ENCODE results near the gene CA5A.
"Not testable (repeated sequence)": the region's sequence is repeated elsewhere in the genome, so short reads cannot be mapped to it uniquely, and the experiment has no call there.

The CA5A gene

DNA sequence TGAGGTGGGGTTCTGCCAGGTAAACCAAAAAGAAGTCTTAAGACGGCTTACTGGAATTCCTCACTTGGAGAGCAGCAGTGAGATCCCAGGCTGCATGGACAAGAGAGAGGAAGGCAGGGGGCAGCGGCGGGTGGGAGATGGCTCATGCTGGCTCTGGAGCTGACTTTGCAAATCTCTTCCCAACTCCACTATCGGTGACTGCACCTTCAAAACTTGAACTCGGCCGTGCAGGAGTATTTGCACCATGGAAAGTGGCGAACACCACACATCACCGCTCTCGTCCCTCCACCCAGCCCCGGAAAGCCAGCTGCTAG is 16.7 kb downstream of the CA5A start:
- DNase-seq = no peak

GRCh38 chr16:87918866-87919680 is 17.3 kb downstream of the CA5A start:
- no peak for DNase-seq

DNA sequence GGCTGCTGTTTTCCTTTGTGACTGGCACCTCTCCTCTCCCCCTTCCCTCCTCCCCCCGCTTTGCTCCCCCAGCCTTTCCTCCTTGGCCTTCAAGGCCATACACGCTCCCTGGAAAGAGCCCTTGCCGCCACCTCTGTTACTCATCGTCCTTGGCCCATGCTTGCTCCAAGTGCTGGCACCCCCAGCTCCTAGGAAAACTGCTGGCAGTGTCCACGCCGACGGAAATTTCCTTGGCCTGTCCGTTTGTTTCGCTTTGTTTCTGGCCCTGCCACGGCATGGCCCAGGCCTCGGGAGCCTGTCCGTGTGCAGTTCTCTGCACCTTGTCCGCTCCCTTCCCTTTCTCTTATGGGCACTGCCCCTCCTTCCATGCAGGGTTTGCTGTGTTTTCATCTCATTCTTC is 18.0 kb downstream of the CA5A start:
- no peak for DNase-seq

- DNase-seq = no peak
Observed at GRCh38 chr16:87917503-87917902, 18.8 kb downstream of the CA5A start.

GRCh38 chr16:87914812-87915211 is 21.5 kb downstream of the CA5A start:
- DNase-seq = no peak

DNA sequence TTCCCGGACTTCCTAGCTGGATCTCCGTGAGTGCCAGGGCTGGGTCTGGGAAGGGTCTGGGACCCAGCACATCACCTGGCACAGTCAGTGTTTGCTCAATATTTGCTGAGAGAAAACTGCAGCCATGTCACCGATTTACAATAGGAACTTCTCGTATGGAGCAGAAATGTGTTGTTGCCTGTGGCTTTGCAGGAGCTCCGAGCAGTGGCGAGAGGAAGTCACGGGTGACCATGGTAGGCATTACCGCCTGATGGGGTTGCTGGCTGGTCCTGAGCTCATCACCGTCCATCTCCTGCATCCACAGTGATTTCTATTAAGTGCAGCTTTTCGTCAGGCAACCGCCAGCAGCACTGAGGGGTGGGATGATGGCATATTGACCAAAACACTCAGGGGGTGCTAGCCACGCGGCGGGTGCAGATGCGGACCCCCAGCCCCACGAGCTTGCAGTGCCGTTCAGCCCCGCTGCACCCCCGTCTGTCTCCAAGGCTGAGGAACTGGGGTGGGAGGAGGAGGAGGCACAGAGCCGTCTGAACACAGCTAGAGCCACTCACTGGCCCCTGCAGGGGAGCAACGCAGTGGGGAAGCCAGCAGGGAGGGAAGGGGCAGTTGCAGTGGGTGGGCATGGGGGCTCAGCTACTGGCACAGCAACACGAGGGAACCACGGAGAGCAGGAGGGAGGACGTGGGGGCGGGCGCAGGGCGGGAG is 22.2 kb downstream of the CA5A start:
- not testable (repeated sequence) for DNase-seq

DNA sequence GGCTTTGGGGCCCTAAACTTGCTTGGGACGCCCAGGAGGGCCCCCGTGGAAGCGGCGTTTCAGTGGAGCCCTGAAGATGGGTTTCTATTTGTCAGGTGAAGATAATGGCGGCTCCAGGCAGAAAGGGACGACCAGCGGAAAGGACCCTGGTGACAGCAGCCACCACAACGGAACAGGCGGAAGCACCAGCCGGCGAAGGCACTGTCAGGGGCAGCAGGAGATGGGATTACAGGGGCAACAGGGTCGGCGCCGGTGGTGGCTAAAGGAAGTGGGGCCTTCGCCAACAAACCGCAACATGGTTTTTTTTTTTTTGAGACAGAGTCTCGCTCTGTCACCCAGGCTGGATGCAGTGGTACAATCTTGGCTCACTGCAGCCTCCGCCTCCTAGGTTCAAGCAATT is 23.6 kb downstream of the CA5A start:
- DNase-seq = not testable (repeated sequence)

GRCh38 chr16:87911106-87911763 is 25.1 kb downstream of the CA5A start:
- not testable (repeated sequence) for DNase-seq

DNA sequence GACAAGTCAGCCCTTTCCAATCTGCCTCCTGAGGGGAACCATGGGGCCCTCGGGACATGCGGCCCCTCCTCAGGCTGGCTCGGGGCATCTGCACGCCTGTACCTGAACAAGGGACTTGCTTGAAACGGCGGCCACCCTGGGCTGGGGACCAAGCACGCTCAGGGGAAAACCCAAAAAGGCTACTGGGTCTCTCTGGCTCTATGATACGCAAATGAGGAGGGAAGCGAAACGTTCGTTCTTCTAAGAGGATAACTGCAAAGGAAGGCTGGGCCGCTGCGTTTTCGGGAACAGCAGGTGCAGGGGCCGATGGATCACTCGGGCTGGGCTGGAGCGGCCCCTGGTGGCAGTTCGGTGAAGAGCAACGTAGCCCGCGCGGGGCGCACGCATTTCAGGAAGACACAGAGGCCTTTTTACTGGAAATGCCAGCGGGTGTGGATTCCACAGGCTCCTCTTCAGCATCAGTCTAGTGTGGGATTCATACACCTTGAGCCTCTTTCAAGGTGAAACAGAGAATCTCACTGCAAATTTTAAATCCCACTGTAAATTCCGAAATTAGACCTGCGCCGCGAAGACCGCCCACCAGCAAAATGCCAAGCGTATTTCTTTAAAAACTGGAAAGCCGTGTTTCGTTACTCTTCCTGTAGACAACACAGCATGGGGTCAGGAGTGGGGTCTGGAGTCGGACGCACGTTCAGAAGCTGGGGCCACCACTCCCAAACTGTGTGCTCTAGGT is 27.0 kb downstream of the CA5A start:
- not testable (repeated sequence) for DNase-seq

GRCh38 chr16:87908101-87908500 is 28.2 kb downstream of the CA5A start:
- DNase-seq = not testable (repeated sequence)

- not testable (repeated sequence) for DNase-seq
Observed at GRCh38 chr16:87905521-87905920, 30.8 kb downstream of the CA5A start.

DNA sequence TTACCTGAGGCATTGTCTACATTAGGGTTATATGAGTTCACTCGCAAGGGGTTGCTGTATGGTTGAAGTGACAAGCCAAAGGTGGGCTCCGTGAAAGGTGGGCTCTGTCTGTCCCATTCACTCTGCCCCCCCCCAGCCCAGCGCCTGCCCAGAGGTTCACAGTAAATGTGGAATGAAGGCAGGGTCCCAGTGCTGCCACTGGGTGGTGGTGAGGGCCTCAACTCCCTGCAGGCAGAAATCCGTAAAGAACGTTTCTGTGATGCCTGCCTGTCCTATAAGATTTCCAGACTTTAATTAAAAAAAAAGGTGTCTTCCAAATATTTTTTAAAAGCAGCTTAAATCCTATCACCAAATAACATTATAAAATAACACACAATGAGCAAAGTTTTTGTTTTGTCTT is 31.4 kb downstream of the CA5A start:
- DNase-seq = not testable (repeated sequence)

- not testable (repeated sequence) for DNase-seq
Observed at GRCh38 chr16:87900489-87900888, 35.8 kb downstream of the CA5A start.

- DNase-seq = no peak
Observed at GRCh38 chr16:87897521-87898505, 38.5 kb downstream of the CA5A start.

DNA sequence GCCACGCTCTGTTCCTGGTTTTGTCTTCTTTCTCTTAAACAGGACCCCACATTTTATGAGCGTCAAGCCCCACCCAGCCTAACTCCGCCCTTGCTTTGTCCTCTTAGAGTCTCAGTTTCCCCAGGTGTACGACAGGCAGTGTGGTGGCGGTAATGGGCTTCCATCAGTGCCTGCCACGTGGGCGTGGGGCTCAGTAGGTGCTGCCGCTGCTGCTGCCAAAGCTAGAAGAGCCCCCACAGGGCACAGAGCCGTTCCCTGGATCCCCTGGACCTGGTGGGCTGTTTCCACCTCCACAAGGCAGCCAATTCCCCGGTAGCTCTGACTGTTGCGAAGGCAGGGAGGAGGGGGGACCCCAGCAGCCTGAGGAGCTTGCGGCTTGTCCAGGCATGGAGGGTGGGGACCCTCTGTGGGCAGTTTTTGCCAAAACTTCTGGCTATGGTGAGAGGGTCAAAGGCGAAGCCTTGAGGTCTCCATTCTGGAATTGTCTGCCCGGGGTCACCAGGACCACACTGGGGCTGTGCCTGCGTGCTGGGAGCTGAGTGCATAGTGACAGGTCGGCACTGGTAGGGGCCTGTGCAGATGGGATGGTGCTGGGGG is 39.3 kb downstream of the CA5A start:
- not testable (repeated sequence) for DNase-seq

DNA sequence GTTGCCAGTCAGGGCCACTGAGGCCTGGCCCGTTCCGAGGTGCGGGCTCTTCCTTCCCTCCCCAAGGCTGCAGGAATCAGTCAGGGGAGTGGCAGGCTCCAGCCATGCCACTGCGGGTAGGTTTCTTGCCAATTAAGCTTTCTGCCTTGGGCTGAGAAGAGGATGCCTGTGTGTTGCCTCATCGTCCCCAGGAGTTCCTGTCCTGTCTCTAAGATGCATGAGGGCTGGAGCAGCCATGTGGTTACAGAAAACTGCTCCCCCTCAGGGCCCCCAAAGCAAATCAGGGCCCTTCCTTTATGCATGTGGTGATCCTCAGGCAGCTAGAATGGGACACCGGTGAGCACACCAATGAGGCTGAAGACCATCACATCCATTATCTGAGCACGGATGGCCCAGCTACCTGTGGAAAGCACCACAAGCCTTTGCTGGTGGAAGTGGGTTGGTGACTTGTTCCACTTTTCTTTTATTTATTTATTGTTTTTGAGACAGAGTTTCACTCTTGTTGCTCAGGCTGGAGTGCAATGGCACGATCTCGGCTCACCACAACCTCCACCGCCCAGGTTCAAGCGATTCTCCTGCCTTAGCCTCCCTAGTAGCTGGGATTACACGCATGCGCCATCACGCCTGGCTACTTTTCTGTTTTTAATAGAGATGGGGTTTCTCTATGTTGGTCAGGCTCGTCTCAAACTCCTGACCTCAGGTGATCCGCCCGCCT is 40.0 kb downstream of the CA5A start:
- DNase-seq = not testable (repeated sequence)

- no peak for DNase-seq
Observed at GRCh38 chr16:87895641-87896141, 40.6 kb downstream of the CA5A start.

GRCh38 chr16:87894005-87894404 is 42.3 kb downstream of the CA5A start:
- not testable (repeated sequence) for DNase-seq

DNA sequence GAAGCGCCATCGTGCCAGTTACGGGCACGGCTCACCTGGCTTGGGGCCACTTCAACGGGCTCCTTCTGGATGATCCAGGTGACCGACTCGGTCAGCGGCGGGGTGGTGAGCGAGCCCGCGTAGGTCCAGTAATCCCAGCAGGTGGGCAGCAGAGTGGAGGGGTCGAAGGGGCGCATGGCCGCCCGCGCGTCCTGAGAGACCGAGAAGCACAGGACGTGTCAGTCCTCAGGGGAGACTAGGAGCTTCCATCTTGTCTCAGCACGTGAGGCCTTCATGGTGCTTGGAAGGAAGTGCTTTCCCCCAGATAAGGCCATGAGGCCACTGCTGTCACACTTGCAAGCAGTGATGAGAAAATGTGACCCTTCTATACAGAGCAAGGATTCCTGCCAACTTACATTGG is 44.6 kb downstream of the CA5A start:
- DNase-seq = no peak

- DNase-seq = not testable (repeated sequence)
Observed at GRCh38 chr16:87889762-87890161, 46.6 kb downstream of the CA5A start.

DNA sequence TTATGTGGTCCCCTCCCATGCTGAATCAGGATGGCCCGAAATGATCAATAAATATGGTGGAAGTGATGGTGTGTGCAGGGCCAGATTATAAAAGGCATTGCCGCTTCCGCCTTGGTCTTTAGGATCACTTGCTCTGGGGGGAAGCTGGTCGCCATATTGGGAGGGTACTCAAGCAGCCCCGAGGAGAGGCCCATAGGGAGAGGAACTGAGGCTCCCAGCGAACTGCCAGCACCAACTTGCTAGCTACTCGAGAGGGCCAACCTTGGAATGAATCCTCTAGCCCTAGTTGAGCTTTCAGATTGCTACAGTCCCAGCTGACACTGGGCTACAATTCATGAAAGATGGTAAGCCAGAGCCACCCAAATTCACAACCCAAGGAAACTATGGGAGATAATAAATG is 48.0 kb downstream of the CA5A start:
- not testable (repeated sequence) for DNase-seq
